MM.1S (cell line): ENCODE measurements around the gene OTOP2.

Source experiments
- DNase-seq: peaks from one replicate; pipeline ENCODE4 v3.0.0-alpha.2; 2015
- H2AFZ ChIP-seq: fragments of 300-600 bp; sonication (generic); 2 replicates; pipeline ENCODE4 v1.6.0; 2016; ENCODE audit warnings: antibody characterized with exemption, low read length
- H3F3A ChIP-seq: fragments of 300-600 bp; sonication (generic); 2 replicates; pipeline ENCODE4 v1.6.1; 2016; ENCODE audit warnings: mild to moderate bottlenecking, antibody characterized with exemption, low read length, moderate library complexity, mixed read lengths; ENCODE audit not compliant: insufficient read depth
- H3K27ac ChIP-seq: fragments of 300-600 bp; sonication (generic); 2 replicates; pipeline ENCODE4 v1.5.1; 2016; ENCODE audit warnings: mild to moderate bottlenecking, low read length
- H3K27me3 ChIP-seq: fragments of 300-600 bp; sonication (generic); replicated peaks from 2 replicates; pipeline ENCODE4 v1.6.0; 2016; ENCODE audit warnings: low read length; ENCODE audit not compliant: insufficient read depth
- H3K36me3 ChIP-seq: fragments of 300-600 bp; sonication (generic); replicated peaks from 2 replicates; pipeline ENCODE4 v1.6.1; 2016; ENCODE audit warnings: mild to moderate bottlenecking, low read length, mixed read lengths; ENCODE audit not compliant: insufficient read depth
- H3K4me1 ChIP-seq: fragments of 300-600 bp; sonication (generic); 2 replicates; pipeline ENCODE4 v1.6.1; 2016; ENCODE audit warnings: low read length, mixed read lengths
- H3K4me2 ChIP-seq: fragments of 300-600 bp; sonication (generic); 2 replicates; pipeline ENCODE4 v1.6.0; 2016; ENCODE audit warnings: low read depth, low read length
- H3K4me3 ChIP-seq: fragments of 300-600 bp; sonication (generic); 2 replicates; pipeline ENCODE4 v1.5.1; 2016; ENCODE audit warnings: low read length, mixed read lengths
- H3K79me2 ChIP-seq: fragments of 300-600 bp; sonication (generic); 2 replicates; pipeline ENCODE4 v1.6.1; 2016; ENCODE audit warnings: mixed run types, low read length, mixed read lengths
- H3K9ac ChIP-seq: fragments of 300-600 bp; sonication (generic); 2 replicates; pipeline ENCODE4 v1.6.1; 2016; ENCODE audit warnings: low read length, mixed read lengths
- H3K9me2 ChIP-seq: fragments of 300-600 bp; sonication (generic); replicated peaks from 2 replicates; pipeline ENCODE4 v1.6.1; 2016; ENCODE audit warnings: mild to moderate bottlenecking, low read length, mixed read lengths; ENCODE audit not compliant: insufficient read depth
- H3K9me3 ChIP-seq: fragments of 300-600 bp; sonication (generic); replicated peaks from 2 replicates; pipeline ENCODE4 v1.6.1; 2016; ENCODE audit warnings: mild to moderate bottlenecking, low read length, mixed read lengths; ENCODE audit not compliant: insufficient read depth
- H4K20me1 ChIP-seq: fragments of 300-600 bp; sonication (generic); 2 replicates; pipeline ENCODE4 v1.6.1; 2016; ENCODE audit warnings: mild to moderate bottlenecking, low read length, moderate library complexity, mixed read lengths; ENCODE audit not compliant: insufficient read depth
- CTCF ChIP-seq: fragments of 300-600 bp; sonication (generic); IDR thresholded peaks from 2 replicates; pipeline ENCODE4 v1.5.1; 2016; ENCODE audit warnings: antibody characterized with exemption, low read length, mixed read lengths
- EZH2 ChIP-seq: fragments of 300-600 bp; sonication (generic); optimal IDR thresholded peaks from 2 replicates; pipeline ENCODE3; 2017; ENCODE audit warnings: low read depth, mild to moderate bottlenecking, antibody characterized with exemption, low read length, mixed read lengths
- EZH2phosphoT487 ChIP-seq: fragments of 300-600 bp; sonication (generic); IDR thresholded peaks from 2 replicates; pipeline ENCODE4 v1.6.1; 2018; ENCODE audit warnings: antibody characterized with exemption, low read length

Gene OTOP2

GRCh38 chr17:74925242-74925641 is 1.2 kb downstream of the OTOP2 start:
- H3F3A ChIP-seq: no peaks in the 10 kb centered on the region
- H3K9me2 ChIP-seq: no peaks in the 10 kb centered on the region
- H3K9me3 ChIP-seq: no peaks in the 10 kb centered on the region
- no peaks in the 10 kb centered on the region for H3K36me3 ChIP-seq
- no peaks in the 10 kb centered on the region; the same call in 1 of the 2 replicates for H4K20me1 ChIP-seq
- TF ChIP-seq CTCF (no peak), EZH2 (no peak), EZH2phosphoT487 (no peak)
- peaks cover 90% of the 10 kb centered on the region for H3K27me3 ChIP-seq
- no peak overlapping the region for H2AFZ ChIP-seq
- DNase-seq: no peak
- H3K4me3 ChIP-seq: no peak overlapping the region
- H3K79me2 ChIP-seq: no peaks in the 10 kb centered on the region
- H3K4me2 ChIP-seq: no peak overlapping the region
- no peaks in the 10 kb centered on the region for H3K4me1 ChIP-seq
- no peak overlapping the region for H3K27ac ChIP-seq
- H3K9ac ChIP-seq: no peak overlapping the region

- TF ChIP-seq EZH2phosphoT487 (no peak), CTCF (no peak), EZH2 (no peak)
- Histone ChIP-seq H3K27me3 (peaks cover 91% of the 10 kb centered on the region), H3F3A (no peaks in the 10 kb centered on the region), H3K36me3 (no peaks in the 10 kb centered on the region), H3K27ac (no peak overlapping the region), H3K4me1 (no peaks in the 10 kb centered on the region), H3K79me2 (no peaks in the 10 kb centered on the region), H3K9me3 (no peaks in the 10 kb centered on the region), H3K4me2 (no peak overlapping the region), H3K4me3 (no peak overlapping the region), H2AFZ (no peak overlapping the region), H3K9me2 (no peaks in the 10 kb centered on the region), H3K9ac (no peak overlapping the region), H4K20me1 (no peaks in the 10 kb centered on the region; the same call in 1 of the 2 replicates)
- no peak for DNase-seq
These were observed 4.7 kb downstream of the OTOP2 start for GRCh38 chr17:74928786-74929185.

- TF ChIP-seq EZH2phosphoT487 (no peak), EZH2 (no peak), CTCF (no peak)
- no peaks in the 10 kb centered on the region for H3K79me2 ChIP-seq
- H3K9me3 ChIP-seq: no peaks in the 10 kb centered on the region
- H3F3A ChIP-seq: no peaks in the 10 kb centered on the region
- H3K4me3 ChIP-seq: no peak overlapping the region
- no peak overlapping the region for H3K9ac ChIP-seq
- DNase-seq: no peak
- no peak overlapping the region for H3K4me2 ChIP-seq
- no peaks in the 10 kb centered on the region for H3K4me1 ChIP-seq
- H4K20me1 ChIP-seq: no peaks in the 10 kb centered on the region
- H3K27me3 ChIP-seq: peaks cover 91% of the 10 kb centered on the region
- no peak overlapping the region for H3K27ac ChIP-seq
- H3K9me2 ChIP-seq: no peaks in the 10 kb centered on the region
- no peak overlapping the region for H2AFZ ChIP-seq
- H3K36me3 ChIP-seq: no peaks in the 10 kb centered on the region
These were observed 6.5 kb downstream of the OTOP2 start for GRCh38 chr17:74930535-74931036.
